Measurements from ENCODE around the gene GSN. TPM values are rescaled to one million over a fixed set of nuclear protein-coding genes. Genes with fewer than 3 reads are reported as not detected.

Gene GSN
- total and polyA plus RNA-seq, 10 of the 15 experiments (the other 5 are each of a cell fraction or from before 2014, with no cell fraction given) = 0.66 to 9.2 (median 6.2) TPM

GRCh38 chr9:121273064-121273775, 5.3 kb downstream of the GSN start:
- H3K9me3 ChIP-seq (replicated peaks; ENCODE audit: control insufficient read depth, insufficient read depth, low read length) = no peaks in the 10 kb centered on the region
- ChIA-PET POLR2A (no interaction called here), SMC1A (ENCODE audit: uncharacterized antibody, unreplicated experiment) (no interaction called here), RAD21 (ENCODE audit: unreplicated experiment) (no interaction called here), CTCF (interaction anchor here (1.1 to 3.3 kb wide), 4 partner anchors 12 to 60 kb away, joined by 3 to 11 read pairs (median 4); no protein-coding TSS in a partner anchor)
- intact Hi-C loops (cut with micrococcal nuclease; ENCODE audit: unreplicated experiment) (no loop called here), in situ Hi-C loops (cut with MboI) (no loop called here)
- H3K9ac ChIP-seq (ENCODE audit: control insufficient read depth, insufficient read depth, low read length) = no peak overlapping the region
- H3K27ac ChIP-seq (ENCODE audit: control insufficient read depth, insufficient read depth) = no peak overlapping the region
- ATAC-seq = no peak
- no peak overlapping the region for H3K4me2 ChIP-seq (ENCODE audit: control insufficient read depth, insufficient read depth)
- DNase-seq (ENCODE audit: low read depth, low spot score) = no peak
- H4K20me1 ChIP-seq (ENCODE audit: control insufficient read depth, insufficient read depth) = no peaks in the 10 kb centered on the region
- no peaks in the 10 kb centered on the region for H3K79me2 ChIP-seq (ENCODE audit: control insufficient read depth, insufficient read depth, low read length)
- WGBS (ENCODE audit: insufficient coverage, insufficient replicate concordance, low lambda C conversion rate, missing lambda C conversion rate) = 62% methylated on average over 4 of the region's 4 CpGs
- BruUV-seq (replicated peaks) = no TSS peak
- no peaks in the 10 kb centered on the region for H3K27me3 ChIP-seq (replicated peaks in 1 of 2; ENCODE audit: control insufficient read depth in 2 of 2, insufficient read depth in 2 of 2, low read length in 1 of 2)
- no peak for TF ChIP-seq EGR1 (IDR thresholded peaks at IDR 0.05; ENCODE audit: borderline replicate concordance in 1 of 2, low read depth in 2 of 2, low read length in 2 of 2)
- no peak for TF ChIP-seq MXI1 (IDR thresholded peaks at IDR 0.05; ENCODE audit: low read depth, low read length)
- no peak for TF ChIP-seq EP300 (IDR thresholded peaks at IDR 0.05; ENCODE audit: borderline replicate concordance in 1 of 2, control insufficient read depth in 1 of 2, low read depth in 2 of 2, low read length in 2 of 2)
- TF ChIP-seq BRCA1 (IDR thresholded peaks at IDR 0.05; ENCODE audit: low read depth, low read length) = no peak
- TF ChIP-seq ZNF274 (IDR thresholded peaks at IDR 0.05; ENCODE audit: insufficient read depth, insufficient read length) = no peak
- TF ChIP-seq CUX1 (IDR thresholded peaks at IDR 0.05; ENCODE audit: insufficient replicate concordance, low read depth, low read length) = no peak
- no peak for TF ChIP-seq BMI1 (IDR thresholded peaks at IDR 0.05; ENCODE audit: borderline replicate concordance)
- no peak for TF ChIP-seq GABPA (IDR thresholded peaks at IDR 0.05; ENCODE audit: low read depth)
- TF ChIP-seq TBL1XR1 (IDR thresholded peaks at IDR 0.05; ENCODE audit: low read depth, low read length) = no peak
- no peak for FAIRE-seq
- no peaks in the 10 kb centered on the region for H3K36me3 ChIP-seq (ENCODE audit: control insufficient read depth in 2 of 2, insufficient read depth in 2 of 2, low read length in 1 of 2)
- H3K4me3 ChIP-seq = no peak overlapping the region
- no peak overlapping the region for H2AFZ ChIP-seq (ENCODE audit: control insufficient read depth, low read depth, low read length)
- peaks cover 9% of the 10 kb centered on the region for H3K4me1 ChIP-seq (ENCODE audit: control insufficient read depth, insufficient read depth, low read length)
